Prostate gland (tissue), 2 donors: ENCODE measurements around the gene PARP8.

Experiments
- POLR2A ChIP-seq: fragments of 450-650 bp; IDR thresholded peaks from one replicate; pipeline ENCODE4 v1.6.1; 2016; ENCODE audit warnings: antibody characterized with exemption, mild to moderate bottlenecking
- TF ChIP-seq, protein P1 (sequence below), 4 experiments: fragments of 200-600 bp in 2 of 4; fragments of 450-650 bp in 2 of 4; sonication (generic) in 2 of 4; IDR thresholded peaks; 1 replicate in 3 of 4; 2 replicates in 1 of 4; pipeline ENCODE4 v1.5.1; 2016 to 2019; ENCODE audit warnings: antibody characterized with exemption in 4 of 4, mild to moderate bottlenecking in 2 of 4, moderate library complexity in 2 of 4

DNA sequence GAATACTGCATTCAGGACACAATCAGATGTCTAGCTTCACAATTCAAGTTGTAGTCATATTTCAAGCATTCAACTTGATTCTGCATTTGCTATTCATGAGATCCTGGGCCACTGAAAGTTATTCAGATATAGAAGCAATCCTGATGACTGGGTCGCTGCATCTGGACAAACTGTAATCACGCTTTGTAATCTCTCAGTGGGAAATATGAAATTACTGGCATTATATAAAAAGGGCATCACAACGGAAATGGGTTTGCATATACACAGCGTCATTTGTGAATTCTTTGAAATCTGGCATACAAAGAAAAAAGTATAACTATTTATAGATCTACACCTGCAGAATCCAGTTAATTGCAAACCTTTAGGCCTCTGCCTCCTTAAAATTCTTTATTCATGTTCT is 102.2 kb downstream of the PARP8 start:
- no peak for TF ChIP-seq POLR2A
- TF ChIP-seq, protein P1, sequence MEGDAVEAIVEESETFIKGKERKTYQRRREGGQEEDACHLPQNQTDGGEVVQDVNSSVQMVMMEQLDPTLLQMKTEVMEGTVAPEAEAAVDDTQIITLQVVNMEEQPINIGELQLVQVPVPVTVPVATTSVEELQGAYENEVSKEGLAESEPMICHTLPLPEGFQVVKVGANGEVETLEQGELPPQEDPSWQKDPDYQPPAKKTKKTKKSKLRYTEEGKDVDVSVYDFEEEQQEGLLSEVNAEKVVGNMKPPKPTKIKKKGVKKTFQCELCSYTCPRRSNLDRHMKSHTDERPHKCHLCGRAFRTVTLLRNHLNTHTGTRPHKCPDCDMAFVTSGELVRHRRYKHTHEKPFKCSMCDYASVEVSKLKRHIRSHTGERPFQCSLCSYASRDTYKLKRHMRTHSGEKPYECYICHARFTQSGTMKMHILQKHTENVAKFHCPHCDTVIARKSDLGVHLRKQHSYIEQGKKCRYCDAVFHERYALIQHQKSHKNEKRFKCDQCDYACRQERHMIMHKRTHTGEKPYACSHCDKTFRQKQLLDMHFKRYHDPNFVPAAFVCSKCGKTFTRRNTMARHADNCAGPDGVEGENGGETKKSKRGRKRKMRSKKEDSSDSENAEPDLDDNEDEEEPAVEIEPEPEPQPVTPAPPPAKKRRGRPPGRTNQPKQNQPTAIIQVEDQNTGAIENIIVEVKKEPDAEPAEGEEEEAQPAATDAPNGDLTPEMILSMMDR (IDR thresholded peaks at IDR 0.05) = no peak
